Measurements from ENCODE around the gene SZRD1. TPM values are rescaled to one million over a fixed set of nuclear protein-coding genes. Genes with fewer than 3 reads are reported as not detected.

The SZRD1 gene
- total RNA-seq, 2 donors from 2014 or later: 123 to 133 TPM

- peak; percentile 32 for ATAC-seq
- no peaks in the 10 kb centered on the region for H3K36me3 Mint-ChIP-seq (ENCODE audit: low read depth)
- H3K9me3 ChIP-seq (ENCODE audit: control insufficient read depth, low read length, poor library complexity, severe bottlenecking): no peaks in the 10 kb centered on the region
- DNase-seq: no peak
- H3K27ac Mint-ChIP-seq: peak overlapping the region; percentile 79
- H3K4me3 Mint-ChIP-seq: no peak overlapping the region
- H3K4me1 Mint-ChIP-seq: peaks cover 30% of the 10 kb centered on the region
- H3K27me3 Mint-ChIP-seq: no peaks in the 10 kb centered on the region
Measured at GRCh38 chr1:16393570-16394521, 26.8 kb downstream of the SZRD1 start.

- no peaks in the 10 kb centered on the region for H3K27me3 Mint-ChIP-seq
- ATAC-seq (no peak), DNase-seq (no peak)
- H3K4me1 Mint-ChIP-seq: peaks cover 33% of the 10 kb centered on the region
- H3K27ac Mint-ChIP-seq: no peak overlapping the region
- no peaks in the 10 kb centered on the region for H3K36me3 Mint-ChIP-seq (ENCODE audit: low read depth)
- no peak overlapping the region for H3K4me3 Mint-ChIP-seq
- H3K9me3 ChIP-seq (ENCODE audit: control insufficient read depth, low read length, poor library complexity, severe bottlenecking): no peaks in the 10 kb centered on the region
Measured at GRCh38 chr1:16394977-16395376, 27.9 kb downstream of the SZRD1 start.

- Mint-ChIP-seq H3K4me1 (peaks cover 21% of the 10 kb centered on the region), H3K4me3 (no peak overlapping the region), H3K27ac (peak overlapping the region; percentile 78), H3K36me3 (ENCODE audit: low read depth) (no peaks in the 10 kb centered on the region), H3K27me3 (no peaks in the 10 kb centered on the region)
- ATAC-seq (no peak), DNase-seq (no peak)
- H3K9me3 ChIP-seq (ENCODE audit: control insufficient read depth, low read length, poor library complexity, severe bottlenecking): no peaks in the 10 kb centered on the region
Measured at GRCh38 chr1:16396591-16396990, 29.5 kb downstream of the SZRD1 start.

GRCh38 chr1:16397120-16397519 lies 30.1 kb downstream of the SZRD1 start:
- peaks cover 19% of the 10 kb centered on the region for H3K4me1 Mint-ChIP-seq
- H3K27me3 Mint-ChIP-seq: no peaks in the 10 kb centered on the region
- H3K4me3 Mint-ChIP-seq: no peak overlapping the region
- H3K9me3 ChIP-seq (ENCODE audit: control insufficient read depth, low read length, poor library complexity, severe bottlenecking): no peaks in the 10 kb centered on the region
- H3K27ac Mint-ChIP-seq: peak overlapping the region; percentile 78
- no peak for ATAC-seq
- H3K36me3 Mint-ChIP-seq (ENCODE audit: low read depth): no peaks in the 10 kb centered on the region
- DNase-seq: no peak

- peaks cover 9% of the 10 kb centered on the region for H3K4me1 Mint-ChIP-seq
- DNase-seq: no peak
- no peak for ATAC-seq
- H3K4me3 Mint-ChIP-seq: peak overlapping the region; percentile 12
- H3K36me3 Mint-ChIP-seq (ENCODE audit: low read depth): no peaks in the 10 kb centered on the region
- peak overlapping the region; percentile 75 for H3K27ac Mint-ChIP-seq
- H3K27me3 Mint-ChIP-seq: no peaks in the 10 kb centered on the region
- no peaks in the 10 kb centered on the region for H3K9me3 ChIP-seq (ENCODE audit: control insufficient read depth, low read length, poor library complexity, severe bottlenecking)
Measured at GRCh38 chr1:16398371-16398953, 31.4 kb downstream of the SZRD1 start.

- H3K4me3 Mint-ChIP-seq: no peak overlapping the region
- H3K27me3 Mint-ChIP-seq: no peaks in the 10 kb centered on the region
- H3K9me3 ChIP-seq (ENCODE audit: control insufficient read depth, low read length, poor library complexity, severe bottlenecking): no peaks in the 10 kb centered on the region
- peaks cover 9% of the 10 kb centered on the region for H3K4me1 Mint-ChIP-seq
- DNase-seq: no peak
- H3K27ac Mint-ChIP-seq: peak overlapping the region; percentile 86
- ATAC-seq: no peak
- H3K36me3 Mint-ChIP-seq (ENCODE audit: low read depth): no peaks in the 10 kb centered on the region
Measured at GRCh38 chr1:16402742-16403141, 35.7 kb downstream of the SZRD1 start.

GRCh38 chr1:16405441-16405840 lies 38.4 kb downstream of the SZRD1 start:
- DNase-seq (no peak), ATAC-seq (no peak)
- Mint-ChIP-seq H3K36me3 (ENCODE audit: low read depth) (no peaks in the 10 kb centered on the region), H3K27me3 (no peaks in the 10 kb centered on the region), H3K4me3 (no peak overlapping the region), H3K4me1 (peaks cover 3% of the 10 kb centered on the region), H3K27ac (no peak overlapping the region)
- no peaks in the 10 kb centered on the region for H3K9me3 ChIP-seq (ENCODE audit: control insufficient read depth, low read length, poor library complexity, severe bottlenecking)

- H3K9me3 ChIP-seq (ENCODE audit: control insufficient read depth, low read length, poor library complexity, severe bottlenecking): no peaks in the 10 kb centered on the region
- Mint-ChIP-seq H3K36me3 (ENCODE audit: low read depth) (peaks cover 3% of the 10 kb centered on the region), H3K27me3 (no peaks in the 10 kb centered on the region), H3K4me1 (peaks cover 8% of the 10 kb centered on the region), H3K27ac (peak overlapping the region; percentile 47), H3K4me3 (no peak overlapping the region)
- DNase-seq: no peak
- no peak for ATAC-seq
Measured at GRCh38 chr1:16406868-16407267, 39.8 kb downstream of the SZRD1 start.

- ATAC-seq (no peak), DNase-seq (no peak)
- no peak overlapping the region for H3K4me3 Mint-ChIP-seq
- no peak overlapping the region for H3K27ac Mint-ChIP-seq
- peaks cover 10% of the 10 kb centered on the region for H3K4me1 Mint-ChIP-seq
- H3K9me3 ChIP-seq (ENCODE audit: control insufficient read depth, low read length, poor library complexity, severe bottlenecking): no peaks in the 10 kb centered on the region
- peaks cover 3% of the 10 kb centered on the region for H3K36me3 Mint-ChIP-seq (ENCODE audit: low read depth)
- H3K27me3 Mint-ChIP-seq: no peaks in the 10 kb centered on the region
Measured at GRCh38 chr1:16409536-16410152, 42.6 kb downstream of the SZRD1 start.

GRCh38 chr1:16410803-16411202 lies 43.8 kb downstream of the SZRD1 start:
- DNase-seq (no peak), ATAC-seq (no peak)
- no peaks in the 10 kb centered on the region for H3K9me3 ChIP-seq (ENCODE audit: control insufficient read depth, low read length, poor library complexity, severe bottlenecking)
- H3K27ac Mint-ChIP-seq: peak overlapping the region; percentile 43
- no peaks in the 10 kb centered on the region for H3K27me3 Mint-ChIP-seq
- peaks cover 3% of the 10 kb centered on the region for H3K36me3 Mint-ChIP-seq (ENCODE audit: low read depth)
- no peak overlapping the region for H3K4me3 Mint-ChIP-seq
- H3K4me1 Mint-ChIP-seq: peaks cover 10% of the 10 kb centered on the region

GRCh38 chr1:16413191-16413590 lies 46.1 kb downstream of the SZRD1 start:
- Mint-ChIP-seq H3K27ac (no peak overlapping the region), H3K27me3 (no peaks in the 10 kb centered on the region), H3K4me3 (no peak overlapping the region), H3K4me1 (peaks cover 12% of the 10 kb centered on the region), H3K36me3 (ENCODE audit: low read depth) (peaks cover 5% of the 10 kb centered on the region)
- no peak for DNase-seq
- no peak for ATAC-seq
- no peaks in the 10 kb centered on the region for H3K9me3 ChIP-seq (ENCODE audit: control insufficient read depth, low read length, poor library complexity, severe bottlenecking)

GRCh38 chr1:16418823-16419425 lies 51.9 kb downstream of the SZRD1 start:
- Mint-ChIP-seq H3K4me3 (peak overlapping the region; percentile 69), H3K27me3 (no peaks in the 10 kb centered on the region), H3K36me3 (ENCODE audit: low read depth) (peaks cover 5% of the 10 kb centered on the region), H3K27ac (no peak overlapping the region), H3K4me1 (peaks cover 28% of the 10 kb centered on the region)
- H3K9me3 ChIP-seq (ENCODE audit: control insufficient read depth, low read length, poor library complexity, severe bottlenecking): no peaks in the 10 kb centered on the region
- no peak for DNase-seq
- no peak for ATAC-seq
